T47D (cell line): ENCODE measurements around the gene MAP1LC3B2.

ENCODE experiments used
- DNase-seq, 2 experiments: peaks; one replicate each; pipeline versions ENCODE4 v3.0.0 to v3.0.0-alpha.2; 2011 to 2012; ENCODE audit warnings: low read depth in 1 of 2, low spot score in 1 of 2
- JUND ChIP-seq: IDR thresholded peaks from 2 replicates; pipeline ENCODE4 v1.6.1; 2012; ENCODE audit warnings: low read depth
- in situ Hi-C: cut with HindIII; loops from 2 replicates; pipeline ENCODE4 v1.10.0; 2016; ENCODE audit warnings: low sequenced_read_pairs, low pct_unique_long_range_greater_than_20kb

The MAP1LC3B2 gene

DNA sequence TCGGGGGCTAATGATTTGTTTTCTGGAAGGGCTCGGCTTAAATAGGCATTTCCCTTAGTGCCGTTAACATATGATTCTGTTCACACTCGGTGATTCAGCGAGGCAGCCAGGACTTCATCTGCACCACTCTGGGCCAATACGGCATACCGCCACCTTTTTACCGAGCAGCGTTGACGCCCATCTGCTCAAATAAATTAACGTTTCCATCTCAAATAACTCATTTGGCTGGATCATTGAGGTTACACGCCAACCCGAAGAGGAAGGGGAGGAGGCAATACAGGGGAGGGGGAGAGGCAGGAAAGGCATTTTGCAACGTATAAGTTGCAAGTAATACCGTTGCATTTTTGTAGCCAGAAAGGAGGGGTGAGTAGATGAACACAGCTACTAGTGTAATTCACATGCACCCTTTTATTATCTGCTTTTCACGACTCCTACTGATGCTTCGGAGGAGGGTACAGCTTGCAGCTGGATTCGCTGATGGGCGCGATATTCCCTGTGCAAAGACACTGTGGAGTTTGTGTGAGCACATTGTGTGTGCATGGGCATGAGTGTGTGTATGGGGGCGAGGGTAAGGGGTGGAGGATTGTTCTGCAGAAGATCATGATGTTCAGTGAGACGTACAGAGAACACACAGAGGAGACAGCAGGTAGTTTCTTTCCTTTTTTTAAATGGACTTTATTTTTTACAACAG is 45.9 kb downstream of the MAP1LC3B2 start:
- TF ChIP-seq JUND, result no peak
- in situ Hi-C loops, result no loop called here
- no peak for DNase-seq

DNA sequence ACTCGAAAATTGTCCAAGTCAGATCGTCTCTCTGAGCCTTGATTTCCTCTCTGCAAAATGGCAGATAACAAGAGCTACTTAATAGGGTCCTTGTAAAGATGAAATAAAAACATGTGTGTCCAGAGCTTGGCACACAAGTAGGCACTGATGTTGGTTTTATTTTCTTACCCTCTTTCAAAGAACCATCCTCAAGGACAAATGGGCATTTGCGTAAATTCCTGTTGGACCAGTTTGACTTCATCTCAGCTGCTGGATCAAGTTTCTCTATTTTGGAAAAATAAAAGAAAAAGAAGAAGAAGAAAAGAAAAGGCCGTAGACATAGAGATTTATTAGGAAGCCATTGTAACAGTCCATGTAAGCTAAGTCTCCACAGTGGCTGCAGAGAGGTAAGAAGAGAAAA is 47.2 kb downstream of the MAP1LC3B2 start:
- no peak for TF ChIP-seq JUND
- in situ Hi-C loops, result no loop called here
- peak in 1 of 2 experiments; percentile 74 for DNase-seq

DNA sequence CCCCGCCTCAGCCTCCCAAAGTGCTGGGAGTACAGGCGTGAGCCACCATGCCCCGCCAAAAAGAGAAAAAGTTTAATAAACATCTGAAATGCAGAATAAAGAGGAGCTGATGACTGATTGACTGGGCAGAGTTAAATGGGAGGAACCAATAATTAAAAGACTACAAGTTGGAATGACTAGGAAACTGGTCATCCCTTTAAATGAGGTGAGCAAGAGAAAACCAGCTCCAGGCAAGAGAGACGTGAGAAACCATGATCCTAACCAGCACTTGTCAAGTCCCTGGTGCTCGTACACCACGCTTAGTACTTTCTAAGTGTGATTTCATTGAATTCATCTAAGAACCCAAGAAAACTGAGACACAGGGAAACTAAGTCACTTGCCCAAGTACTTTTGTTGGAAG is 47.9 kb downstream of the MAP1LC3B2 start:
- in situ Hi-C loops, result no loop called here
- no peak for DNase-seq
- TF ChIP-seq JUND, result no peak

DNA sequence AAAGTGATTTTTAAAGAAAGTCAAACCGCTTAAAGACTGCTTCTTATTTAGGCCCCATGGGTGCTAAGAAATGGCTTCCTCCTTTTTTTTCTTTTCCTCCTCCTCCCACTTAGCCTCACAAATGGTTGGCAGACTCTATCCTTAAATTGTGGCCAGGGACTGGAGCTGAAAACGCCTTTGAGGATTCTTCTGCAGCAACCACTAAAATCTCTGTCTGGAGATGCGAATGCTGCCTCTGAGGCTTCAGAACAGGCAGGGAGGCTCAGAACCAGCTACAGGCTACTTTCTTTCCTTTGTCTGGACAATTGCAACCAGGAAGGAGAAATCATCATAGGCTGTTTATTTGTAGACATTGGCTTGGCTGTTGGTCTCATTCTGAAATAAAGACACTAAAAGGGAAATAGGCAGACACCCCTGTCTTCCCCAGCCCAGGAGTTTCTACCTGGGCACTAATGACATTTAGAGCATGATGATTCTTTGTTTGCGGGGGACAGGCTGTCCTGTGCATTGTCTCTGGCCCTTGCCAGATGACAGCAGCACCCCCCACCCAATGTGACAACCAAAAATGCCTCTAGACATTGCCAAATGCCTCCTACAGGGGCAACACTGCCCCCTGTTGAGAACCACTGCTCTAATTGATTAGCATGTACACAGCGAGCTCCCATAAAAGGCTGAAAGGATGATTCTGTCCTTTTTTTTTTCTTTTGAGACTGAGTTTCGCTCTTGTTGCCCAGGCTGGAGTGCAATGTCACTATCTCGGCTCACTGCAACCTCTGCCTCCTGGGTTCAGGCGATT is 50.3 kb downstream of the MAP1LC3B2 start:
- no peak for TF ChIP-seq JUND
- in situ Hi-C loops, result no loop called here
- DNase-seq, result peak in 1 of 2 experiments; percentile 62

DNA sequence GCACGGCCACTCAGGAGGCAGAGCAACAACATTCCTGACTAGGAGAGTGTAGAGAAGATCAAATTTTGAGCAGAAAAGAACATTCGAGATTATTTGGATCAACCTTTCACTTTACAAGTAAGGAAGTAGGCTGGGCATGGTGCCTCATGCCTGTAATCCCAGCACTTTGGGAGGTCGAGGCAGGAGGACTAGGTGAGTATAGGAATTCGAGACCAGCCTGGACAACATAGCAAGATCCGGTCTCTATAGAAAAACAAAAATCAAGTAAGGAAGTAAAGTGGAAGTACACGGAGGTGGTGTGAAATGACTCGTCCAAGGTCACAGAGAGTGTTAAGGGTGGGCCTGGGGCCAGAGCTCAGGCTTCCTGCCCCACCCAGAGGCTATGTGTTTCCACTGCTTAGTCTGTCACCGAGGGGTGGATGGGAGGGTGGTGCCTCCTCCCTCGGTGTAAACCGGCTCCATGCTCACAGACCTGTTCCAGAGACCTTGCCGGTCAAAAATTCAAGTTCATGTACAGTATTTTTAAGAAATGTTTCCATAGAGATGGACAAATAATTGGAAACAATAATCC is 51.9 kb downstream of the MAP1LC3B2 start:
- in situ Hi-C loops, result no loop called here
- TF ChIP-seq JUND, result no peak
- DNase-seq, result no peak

DNA sequence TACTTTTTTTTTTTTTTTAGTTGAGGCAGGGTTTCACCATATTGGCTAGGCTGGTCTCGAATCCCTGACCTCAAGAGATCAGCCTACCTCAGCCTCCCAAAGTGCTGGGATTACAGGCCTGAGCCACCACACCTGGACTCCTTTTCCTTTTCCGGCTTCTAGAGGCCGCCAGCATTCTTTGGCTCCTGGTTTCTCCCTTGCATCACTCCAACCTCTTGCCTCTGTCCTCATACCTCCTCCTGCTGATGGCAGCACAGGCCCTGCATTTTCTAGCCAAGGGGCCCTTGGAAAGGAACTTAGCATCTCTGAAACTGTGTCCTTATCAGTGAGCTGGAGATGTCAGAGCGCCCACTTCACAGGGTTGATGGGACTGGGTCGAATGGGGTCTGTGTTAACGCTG is 53.3 kb downstream of the MAP1LC3B2 start:
- in situ Hi-C loops, result no loop called here
- no peak for DNase-seq
- TF ChIP-seq JUND, result no peak

DNA sequence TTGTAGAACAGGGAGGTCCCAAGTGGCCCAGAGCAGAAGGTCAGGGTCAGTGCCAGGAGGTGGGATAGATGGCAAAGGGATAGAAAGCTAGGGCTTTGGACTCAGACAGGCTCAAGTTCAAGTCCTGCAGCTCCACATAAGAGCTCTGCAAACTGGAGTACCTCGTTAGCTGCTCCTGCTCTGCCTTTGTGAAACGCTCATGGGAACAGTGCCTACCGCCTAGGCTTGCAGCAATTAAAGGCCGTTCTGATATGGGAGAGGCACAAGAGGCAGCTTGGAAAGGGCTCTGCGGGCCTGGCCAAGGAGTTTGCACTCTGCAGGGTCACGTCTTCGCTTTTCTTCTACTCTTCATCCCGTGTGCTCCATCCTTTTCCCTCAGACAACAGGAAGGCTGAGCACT is 54.1 kb downstream of the MAP1LC3B2 start:
- no peak for DNase-seq
- in situ Hi-C loops, result no loop called here
- TF ChIP-seq JUND, result no peak

DNA sequence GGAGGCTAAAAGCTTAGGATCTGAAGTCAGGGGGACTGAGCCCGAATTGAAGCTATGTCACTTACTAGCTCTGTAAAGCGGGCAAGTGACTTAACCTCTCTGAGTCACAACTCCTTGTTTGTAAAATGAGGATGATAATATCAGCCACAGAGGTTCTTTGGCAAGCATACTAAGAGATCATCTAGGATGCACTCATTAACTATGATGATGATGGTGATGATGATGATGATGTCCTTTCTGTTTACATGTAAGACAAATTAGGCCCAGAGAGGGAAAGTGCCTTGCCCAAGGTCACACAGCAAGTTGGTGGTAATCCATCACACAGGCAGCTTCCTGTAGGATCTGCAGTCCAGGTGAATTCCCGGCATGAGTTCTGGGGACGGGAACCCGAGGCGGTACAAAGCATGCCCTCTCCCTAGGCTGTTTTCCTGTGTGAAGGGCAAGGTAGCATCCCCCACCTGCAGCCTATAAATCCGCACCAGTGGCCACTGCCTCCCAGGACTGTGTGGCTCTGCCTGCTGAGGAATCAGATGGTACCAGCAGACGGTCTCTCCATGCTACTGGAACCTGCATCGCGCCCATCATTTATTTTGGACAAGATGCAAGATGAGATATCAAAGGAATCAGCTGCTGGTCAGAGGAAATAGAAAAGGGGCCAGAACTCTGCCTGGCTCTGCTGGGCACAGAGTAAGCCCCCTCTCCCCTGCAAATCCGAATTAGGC is 55.2 kb downstream of the MAP1LC3B2 start:
- no peak for DNase-seq
- TF ChIP-seq JUND, result no peak
- in situ Hi-C loops, result no loop called here

DNA sequence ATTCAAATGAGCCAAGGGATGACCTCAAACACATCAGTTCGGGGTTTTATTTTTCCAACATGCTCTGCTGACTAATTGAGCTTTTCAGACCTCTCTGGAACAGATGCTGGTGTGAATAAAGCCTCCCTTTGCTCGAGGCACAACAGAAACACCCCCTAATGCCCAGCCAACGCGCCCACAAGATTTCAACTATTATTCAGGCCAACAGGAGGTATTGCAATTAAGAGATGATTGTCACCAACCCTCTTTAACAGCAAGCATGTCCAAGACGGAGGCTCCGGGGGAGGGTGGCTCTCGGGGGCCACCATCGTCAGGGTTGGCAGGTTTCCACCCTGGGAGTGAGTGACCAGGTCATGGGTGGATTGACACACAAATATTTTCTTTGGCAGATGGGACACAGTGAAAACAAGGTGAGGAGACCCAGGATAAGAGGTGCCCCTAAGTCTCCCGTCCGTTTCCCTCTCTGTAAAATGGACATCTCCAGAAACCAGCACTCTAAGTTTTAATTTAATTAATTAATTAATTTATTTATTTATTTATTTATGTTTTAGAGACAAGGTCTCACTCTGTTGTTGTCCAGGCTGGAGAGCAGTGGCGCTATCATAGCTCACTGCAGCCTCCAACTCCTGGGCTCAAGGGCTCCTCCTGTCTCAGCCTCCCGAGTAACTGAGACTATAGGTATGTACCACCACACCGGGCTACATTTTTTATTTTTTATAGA is 56.1 kb downstream of the MAP1LC3B2 start:
- no peak for TF ChIP-seq JUND
- no peak for DNase-seq
- in situ Hi-C loops, result no loop called here

DNA sequence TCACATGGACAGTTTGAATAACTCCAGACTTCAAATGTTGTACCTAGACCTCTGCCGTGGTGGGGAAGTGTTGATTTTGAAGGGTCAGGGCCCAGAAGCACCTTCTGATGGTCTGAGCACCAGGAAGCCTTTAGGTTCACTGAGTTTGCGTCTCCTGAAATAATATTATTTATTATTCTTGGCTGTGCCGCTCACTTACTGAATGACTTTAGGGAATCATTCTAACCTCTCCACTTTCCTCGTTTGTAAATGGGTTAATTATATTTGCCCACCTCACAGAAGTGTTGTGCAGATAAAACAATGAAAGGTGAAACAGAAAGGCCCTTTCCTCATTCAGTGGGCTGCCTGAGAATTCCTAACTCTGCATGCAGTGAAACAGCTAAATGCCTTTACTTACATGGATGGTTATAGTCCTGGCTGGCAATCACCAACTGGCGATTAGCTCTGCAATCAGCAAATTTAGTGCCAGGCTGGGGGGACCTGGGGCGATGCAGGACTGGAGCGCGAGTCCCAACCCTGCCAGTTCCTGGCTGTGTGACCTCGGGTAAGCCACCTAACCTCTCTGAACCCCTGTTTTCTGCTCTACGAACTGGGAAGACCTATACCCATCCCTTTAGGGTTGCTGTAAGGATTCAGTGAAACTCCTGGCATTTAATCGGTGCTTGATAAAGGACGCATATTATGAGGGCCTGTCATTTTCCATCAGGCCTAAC is 57.5 kb downstream of the MAP1LC3B2 start:
- TF ChIP-seq JUND, result no peak
- no peak for DNase-seq
- in situ Hi-C loops, result no loop called here

DNA sequence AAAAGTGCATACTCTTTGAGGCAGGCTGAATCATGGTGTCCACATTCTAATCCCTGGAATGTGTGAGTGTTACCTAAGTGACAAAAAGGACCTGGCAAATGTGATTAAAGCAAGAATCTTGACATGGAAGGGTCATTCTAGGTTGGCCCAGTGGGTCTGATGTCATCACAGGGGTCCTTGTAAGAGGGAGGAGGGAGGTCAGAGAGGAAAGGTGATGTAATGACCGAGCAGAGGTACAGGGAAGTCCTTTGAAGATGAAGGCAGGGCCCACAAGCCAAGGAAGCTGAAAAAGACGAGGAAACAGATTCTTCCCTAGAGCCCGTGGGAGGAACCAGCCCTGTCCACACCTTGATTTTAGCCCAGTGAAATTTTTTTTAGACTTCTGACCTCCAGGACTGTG is 60.1 kb downstream of the MAP1LC3B2 start:
- no peak for DNase-seq
- in situ Hi-C loops, result no loop called here
- no peak for TF ChIP-seq JUND

DNA sequence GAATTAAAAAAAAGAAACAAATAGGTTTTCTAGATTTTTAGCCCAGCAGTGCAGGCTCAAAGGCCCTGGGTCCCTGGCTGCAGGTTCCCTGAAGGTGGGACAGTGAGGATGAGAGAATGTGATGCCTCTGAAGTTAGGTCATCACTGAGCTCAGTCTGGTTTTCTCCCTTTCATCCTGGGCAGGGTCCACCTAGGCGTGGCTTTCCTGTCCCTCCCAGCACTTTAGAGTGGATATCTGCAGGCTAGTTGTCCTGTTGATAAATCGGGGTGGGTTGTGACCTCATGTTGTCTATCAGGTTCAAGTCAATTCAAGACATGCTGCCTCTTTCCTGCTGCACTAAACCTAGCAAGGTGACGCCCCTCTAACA is 60.9 kb downstream of the MAP1LC3B2 start:
- DNase-seq, result no peak
- in situ Hi-C loops, result no loop called here
- no peak for TF ChIP-seq JUND
